NCI-H446 treated with DMSO at 0.1 percent for 48 hours (cell line): ENCODE data around the gene PPP1R3E.
A peak's percentile ranks its signal among the peaks of the same experiment; 100 is the strongest.

Experiments used
- DNase-seq: peaks from one replicate; lab custom pipeline; 2025; lab: John Stamatoyannopoulos, UW

Gene PPP1R3E

GRCh38 chr14:23322568-23323517 is 20.2 kb upstream of the PPP1R3E start:
- DNase-seq: no peak

- no peak for DNase-seq
Measured at GRCh38 chr14:23321572-23322547, 19.2 kb upstream of the PPP1R3E start.

GRCh38 chr14:23320584-23321571 is 18.2 kb upstream of the PPP1R3E start, which contains the start of gene PABPN1:
TSS of gene PABPN1 (plus strand) at chr14:23321457. CDS start at chr14:23321470, 13 bp downstream.
- DNase-seq: peak; percentile 100

GRCh38 chr14:23319746-23320583 is 17.3 kb upstream of the PPP1R3E start:
- DNase-seq: no peak

- DNase-seq: no peak
Measured at GRCh38 chr14:23316300-23316699, 13.6 kb upstream of the PPP1R3E start.

GRCh38 chr14:23310546-23310945 is 7.9 kb upstream of the PPP1R3E start:
- no peak for DNase-seq

GRCh38 chr14:23308721-23309445 is 6.2 kb upstream of the PPP1R3E start:
- no peak for DNase-seq

GRCh38 chr14:23307687-23308644 is 5.3 kb upstream of the PPP1R3E start:
- no peak for DNase-seq

- no peak for DNase-seq
Measured at GRCh38 chr14:23307146-23307530, 4.5 kb upstream of the PPP1R3E start.

GRCh38 chr14:23306412-23307145 is 3.9 kb upstream of the PPP1R3E start, which contains the start of gene BCL2L2:
TSS of gene BCL2L2 (plus strand) at chr14:23306833. CDS start at chr14:23307768, 935 bp downstream.
- peak; percentile 62 for DNase-seq

GRCh38 chr14:23301969-23302289 is 730 bp downstream of the PPP1R3E start:
- no peak for DNase-seq

GRCh38 chr14:23301288-23301968 is 1.2 kb downstream of the PPP1R3E start:
- peak; percentile 97 for DNase-seq

GRCh38 chr14:23300687-23301223 is 1.9 kb downstream of the PPP1R3E start:
- no peak for DNase-seq

GRCh38 chr14:23299986-23300686 is 2.5 kb downstream of the PPP1R3E start:
- no peak for DNase-seq

- peak; percentile 12 for DNase-seq
Measured at GRCh38 chr14:23299211-23299957, 3.3 kb downstream of the PPP1R3E start.
